LNCaP clone FGC (cell line): Measurements from ENCODE around the gene MAGI1.

Source experiments
- DNase-seq: peaks from one replicate; pipeline ENCODE4 v3.0.0-alpha.2; 2011; ENCODE audit warnings: low read depth
- H3K4me3 ChIP-seq: 2 replicates; pipeline ENCODE4 v1.5.1; 2011; ENCODE audit warnings: mild to moderate bottlenecking, low read depth, low read length, control low read depth
- CTCF ChIP-seq: IDR thresholded peaks from 2 replicates; pipeline ENCODE4 v1.5.1; 2012; ENCODE audit warnings: mild to moderate bottlenecking; ENCODE audit not compliant: control insufficient read depth, insufficient read depth; ENCODE audit errors: extremely low read depth

Gene MAGI1

DNA sequence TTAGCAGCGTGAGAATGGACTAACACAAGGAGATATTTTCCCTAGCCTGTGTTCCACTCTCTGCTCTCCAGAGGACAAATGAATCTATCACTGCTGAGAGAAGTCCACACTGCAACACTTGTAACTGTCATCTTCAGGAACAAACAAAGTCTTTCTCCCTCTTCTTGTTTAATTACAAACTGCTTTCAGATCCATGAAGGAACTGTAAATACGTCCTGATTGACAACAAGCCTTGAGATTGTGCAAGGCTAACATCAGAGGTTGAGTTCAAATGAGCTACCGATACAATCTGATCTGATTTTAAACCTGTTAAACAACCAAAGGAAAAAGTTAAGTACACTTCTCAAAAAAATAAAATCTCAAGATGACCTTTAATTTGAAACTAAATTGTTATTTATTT, 712.1 kb downstream of the MAGI1 start:
- no peak for DNase-seq
- TF ChIP-seq CTCF, result no peak

GRCh38 chr3:65322910-65323309, 715.8 kb downstream of the MAGI1 start:
- no peak for TF ChIP-seq CTCF
- DNase-seq, result no peak
- H3K4me3 ChIP-seq, result no peak overlapping the region

More for the DNA sequence above, 712.1 kb downstream of the MAGI1 start:
- no peak overlapping the region for H3K4me3 ChIP-seq

- no peak for DNase-seq
- no peak overlapping the region for H3K4me3 ChIP-seq
- TF ChIP-seq CTCF, result no peak
These were observed 720.5 kb downstream of the MAGI1 start for GRCh38 chr3:65318231-65318630.

GRCh38 chr3:65314916-65315315, 723.8 kb downstream of the MAGI1 start:
- TF ChIP-seq CTCF, result no peak
- no peak for DNase-seq
- H3K4me3 ChIP-seq, result no peak overlapping the region

GRCh38 chr3:65314269-65314668, 724.4 kb downstream of the MAGI1 start:
- no peak overlapping the region for H3K4me3 ChIP-seq
- TF ChIP-seq CTCF, result no peak

GRCh38 chr3:65313666-65314065, 725.1 kb downstream of the MAGI1 start:
- DNase-seq, result no peak
- TF ChIP-seq CTCF, result no peak
- no peak overlapping the region for H3K4me3 ChIP-seq

More at GRCh38 chr3:65314269-65314668, 724.4 kb downstream of the MAGI1 start:
- DNase-seq, result no peak

- H3K4me3 ChIP-seq, result no peak overlapping the region
- no peak for TF ChIP-seq CTCF
- no peak for DNase-seq
These were observed 732.9 kb downstream of the MAGI1 start for GRCh38 chr3:65305836-65306235.
